ENCODE measurements around the gene CAP2.

GRCh38 chr6:17501442-17501841 is 108.0 kb downstream of the CAP2 start:
- TF ChIP-seq, protein P1, sequence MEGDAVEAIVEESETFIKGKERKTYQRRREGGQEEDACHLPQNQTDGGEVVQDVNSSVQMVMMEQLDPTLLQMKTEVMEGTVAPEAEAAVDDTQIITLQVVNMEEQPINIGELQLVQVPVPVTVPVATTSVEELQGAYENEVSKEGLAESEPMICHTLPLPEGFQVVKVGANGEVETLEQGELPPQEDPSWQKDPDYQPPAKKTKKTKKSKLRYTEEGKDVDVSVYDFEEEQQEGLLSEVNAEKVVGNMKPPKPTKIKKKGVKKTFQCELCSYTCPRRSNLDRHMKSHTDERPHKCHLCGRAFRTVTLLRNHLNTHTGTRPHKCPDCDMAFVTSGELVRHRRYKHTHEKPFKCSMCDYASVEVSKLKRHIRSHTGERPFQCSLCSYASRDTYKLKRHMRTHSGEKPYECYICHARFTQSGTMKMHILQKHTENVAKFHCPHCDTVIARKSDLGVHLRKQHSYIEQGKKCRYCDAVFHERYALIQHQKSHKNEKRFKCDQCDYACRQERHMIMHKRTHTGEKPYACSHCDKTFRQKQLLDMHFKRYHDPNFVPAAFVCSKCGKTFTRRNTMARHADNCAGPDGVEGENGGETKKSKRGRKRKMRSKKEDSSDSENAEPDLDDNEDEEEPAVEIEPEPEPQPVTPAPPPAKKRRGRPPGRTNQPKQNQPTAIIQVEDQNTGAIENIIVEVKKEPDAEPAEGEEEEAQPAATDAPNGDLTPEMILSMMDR (IDR thresholded peaks at IDR 0.05; ENCODE audit: low read length), result no peak
- no peak for TF ChIP-seq EZH2 (IDR thresholded peaks at IDR 0.05; ENCODE audit: borderline replicate concordance, low read length)

Data from OCI-LY1 (cell line).